Measurements from ENCODE around the gene FRMD5.
"Not testable (repeated sequence)": the region's sequence is repeated elsewhere in the genome, so short reads cannot be mapped to it uniquely, and the experiment has no call there.

Gene FRMD5

GRCh38 chr15:43880406-43881194 lies 314.5 kb downstream of the FRMD5 start:
- no peak for DNase-seq

GRCh38 chr15:43879386-43880355 lies 315.4 kb downstream of the FRMD5 start:
- no peak for DNase-seq

GRCh38 chr15:43878446-43878845 lies 316.6 kb downstream of the FRMD5 start:
- DNase-seq = no peak

GRCh38 chr15:43877371-43877770 lies 317.7 kb downstream of the FRMD5 start:
- DNase-seq = no peak

GRCh38 chr15:43876872-43877271 lies 318.2 kb downstream of the FRMD5 start:
- no peak for DNase-seq

- no peak for DNase-seq
These were observed 321.4 kb downstream of the FRMD5 start for GRCh38 chr15:43873651-43874050.

GRCh38 chr15:43872416-43873020 lies 322.6 kb downstream of the FRMD5 start:
- DNase-seq = no peak

GRCh38 chr15:43871835-43872234 lies 323.2 kb downstream of the FRMD5 start:
- no peak for DNase-seq

GRCh38 chr15:43868406-43868805 lies 326.7 kb downstream of the FRMD5 start:
- no peak for DNase-seq

GRCh38 chr15:43867096-43867495 lies 328.0 kb downstream of the FRMD5 start:
- DNase-seq = no peak

- not testable (repeated sequence) for DNase-seq
These were observed 328.4 kb downstream of the FRMD5 start for GRCh38 chr15:43866636-43867035.

- DNase-seq = no peak
These were observed 335.5 kb downstream of the FRMD5 start for GRCh38 chr15:43859546-43859945.

GRCh38 chr15:43854801-43855200 lies 340.3 kb downstream of the FRMD5 start:
- no peak for DNase-seq

- DNase-seq = no peak
These were observed 342.5 kb downstream of the FRMD5 start for GRCh38 chr15:43852607-43853006.

- DNase-seq = no peak
These were observed 343.8 kb downstream of the FRMD5 start for GRCh38 chr15:43851251-43851650.

GRCh38 chr15:43845421-43845820 lies 349.6 kb downstream of the FRMD5 start:
- DNase-seq = no peak

- DNase-seq = not testable (repeated sequence)
These were observed 362.6 kb downstream of the FRMD5 start for GRCh38 chr15:43832485-43832884.

GRCh38 chr15:43831519-43832052 lies 363.5 kb downstream of the FRMD5 start:
- not testable (repeated sequence) for DNase-seq

- not testable (repeated sequence) for DNase-seq
These were observed 364.3 kb downstream of the FRMD5 start for GRCh38 chr15:43830691-43831275.

GRCh38 chr15:43829951-43830540 lies 365.0 kb downstream of the FRMD5 start:
- DNase-seq = not testable (repeated sequence)

- DNase-seq = no peak
These were observed 366.9 kb downstream of the FRMD5 start for GRCh38 chr15:43828061-43828657.

All from GOT3 (cell line).